Neural progenitor cell (in vitro differentiated cells): ENCODE results near the gene NCS1. TPM values are rescaled to one million over a fixed set of nuclear protein-coding genes. Genes with fewer than 3 reads are reported as not detected.

Source experiments
- DNase-seq: peaks from one replicate; pipeline ENCODE4 v3.0.0-alpha.2; 2016; ENCODE audit warnings: low spot score
- H2AFZ ChIP-seq: fragments of 200-600 bp; sonication (generic); replicated peaks from 2 replicates; pipeline ENCODE4 v1.6.1; 2016; ENCODE audit warnings: antibody characterized with exemption
- H3F3A ChIP-seq: fragments of 200-600 bp; sonication (generic); 2 replicates; pipeline ENCODE4 v1.6.1; 2016; ENCODE audit warnings: antibody characterized with exemption, low read depth
- H3K27ac ChIP-seq: fragments of 200-600 bp; sonication (generic); 2 replicates; pipeline ENCODE4 v1.5.1; 2016; ENCODE audit warnings: mild to moderate bottlenecking
- H3K27me3 ChIP-seq: fragments of 200-600 bp; sonication (generic); 2 replicates; pipeline ENCODE4 v1.6.1; 2016; ENCODE audit warnings: mild to moderate bottlenecking, moderate library complexity
- H3K36me3 ChIP-seq: fragments of 200-600 bp; sonication (generic); 2 replicates; pipeline ENCODE4 v1.5.1; 2016
- H3K4me1 ChIP-seq: fragments of 200-600 bp; sonication (generic); 2 replicates; pipeline ENCODE4 v1.6.1; 2016; ENCODE audit warnings: mixed run types
- H3K4me2 ChIP-seq: fragments of 200-600 bp; sonication (generic); 2 replicates; pipeline ENCODE4 v1.6.1; 2016
- H3K4me3 ChIP-seq: fragments of 200-600 bp; sonication (generic); 2 replicates; pipeline ENCODE4 v1.5.1; 2016
- H3K79me2 ChIP-seq: fragments of 200-600 bp; sonication (generic); 2 replicates; pipeline ENCODE4 v1.6.1; 2016; ENCODE audit warnings: low read depth
- H3K9ac ChIP-seq: fragments of 200-600 bp; sonication (generic); 2 replicates; pipeline ENCODE4 v1.6.1; 2016
- H3K9me3 ChIP-seq: fragments of 200-600 bp; sonication (generic); 2 replicates; pipeline ENCODE4 v1.5.1; 2016; ENCODE audit warnings: low read depth
- H4K20me1 ChIP-seq: fragments of 200-600 bp; sonication (generic); 2 replicates; pipeline ENCODE4 v1.6.1; 2016; ENCODE audit warnings: low read depth
- H3K27ac Mint-ChIP-seq: 3 replicates; pipeline ENCODE4 v1.8.0; 2021; ENCODE audit warnings: mixed read lengths
- H3K27me3 Mint-ChIP-seq: 2 replicates; pipeline ENCODE4 v1.8.0; 2022; ENCODE audit warnings: low read depth, mild to moderate bottlenecking, inconsistent platforms, moderate library complexity, mixed read lengths; ENCODE audit not compliant: insufficient read depth
- H3K36me3 Mint-ChIP-seq: 3 replicates; pipeline ENCODE4 v1.8.0; 2021; ENCODE audit warnings: mixed read lengths
- H3K4me1 Mint-ChIP-seq: 3 replicates; pipeline ENCODE4 v1.8.0; 2021; ENCODE audit warnings: mixed read lengths
- H3K4me3 Mint-ChIP-seq: 3 replicates; pipeline ENCODE4 v1.8.0; 2021; ENCODE audit warnings: mild to moderate bottlenecking, moderate library complexity, mixed read lengths
- H3K9me3 Mint-ChIP-seq: 3 replicates; pipeline ENCODE4 v1.8.0; 2020; ENCODE audit warnings: mixed read lengths
- CTCF ChIP-seq: fragments of 200-600 bp; sonication (generic); IDR thresholded peaks from 2 replicates; pipeline ENCODE4 v1.5.1; 2017; ENCODE audit warnings: antibody characterized with exemption, mild to moderate bottlenecking
- EZH2 ChIP-seq: fragments of 200-600 bp; sonication (generic); IDR thresholded peaks from 2 replicates; pipeline ENCODE4 v1.6.1; 2017; ENCODE audit warnings: antibody characterized with exemption, mild to moderate bottlenecking, moderate library complexity
- EZH2phosphoT487 ChIP-seq: fragments of 200-600 bp; sonication (generic); IDR thresholded peaks from 2 replicates; pipeline ENCODE4 v1.6.1; 2017; ENCODE audit warnings: antibody characterized with exemption
- total RNA-seq: library from RNA; depleted of rRNA; stranded (reverse); fragments of >200 nt; gene quantifications from 2 replicates; pipeline ENCODE4 v1.2.3, GENCODE V29; 2015; ENCODE audit warnings: low replicate concordance

Gene NCS1
- total RNA-seq, 1 donor from 2014 or later, result 16.0 TPM

- no peak overlapping the region for H3K27ac Mint-ChIP-seq
- Histone ChIP-seq H3K79me2 (no peaks in the 10 kb centered on the region), H3K27me3 (no peaks in the 10 kb centered on the region), H3K9me3 (no peaks in the 10 kb centered on the region), H2AFZ (no peak overlapping the region), H4K20me1 (no peaks in the 10 kb centered on the region), H3K27ac (no peak overlapping the region), H3K4me3 (no peak overlapping the region), H3K4me2 (no peak overlapping the region), H3K9ac (no peak overlapping the region), H3F3A (no peaks in the 10 kb centered on the region), H3K4me1 (peaks cover 9% of the 10 kb centered on the region), H3K36me3 (no peaks in the 10 kb centered on the region)
- no peaks in the 10 kb centered on the region for H3K36me3 Mint-ChIP-seq
- no peak for DNase-seq
- H3K9me3 Mint-ChIP-seq, result no peaks in the 10 kb centered on the region
- TF ChIP-seq CTCF, result no peak
- no peak for TF ChIP-seq EZH2phosphoT487
- TF ChIP-seq EZH2, result no peak
- peaks cover 2% of the 10 kb centered on the region for H3K4me1 Mint-ChIP-seq
- no peak overlapping the region for H3K4me3 Mint-ChIP-seq
- H3K27me3 Mint-ChIP-seq, result peaks cover 3% of the 10 kb centered on the region
Observed at GRCh38 chr9:130286072-130286770, 114.0 kb downstream of the NCS1 start.

Other genes starting within 250 kb of the NCS1 start
- gene FNBP1, start 129.2 kb upstream of the NCS1 start, total RNA-seq, result 24.3 and 34.9 TPM in 2 replicates
- gene GPR107, start 118.5 kb upstream of the NCS1 start, total RNA-seq, result 33.2 and 33.8 TPM in 2 replicates
- 0.15 and 0.40 TPM in 2 replicates for gene HMCN2, start 93.4 kb downstream of the NCS1 start, total RNA-seq